ENCODE measurements around the gene LSMEM2.
"Not testable (repeated sequence)": the region's sequence is repeated elsewhere in the genome, so short reads cannot be mapped to it uniquely, and the experiment has no call there.

LSMEM2 gene

GRCh38 chr3:50300681-50301254 is 21.9 kb downstream of the LSMEM2 start:
- FAIRE-seq, result no peak

DNA sequence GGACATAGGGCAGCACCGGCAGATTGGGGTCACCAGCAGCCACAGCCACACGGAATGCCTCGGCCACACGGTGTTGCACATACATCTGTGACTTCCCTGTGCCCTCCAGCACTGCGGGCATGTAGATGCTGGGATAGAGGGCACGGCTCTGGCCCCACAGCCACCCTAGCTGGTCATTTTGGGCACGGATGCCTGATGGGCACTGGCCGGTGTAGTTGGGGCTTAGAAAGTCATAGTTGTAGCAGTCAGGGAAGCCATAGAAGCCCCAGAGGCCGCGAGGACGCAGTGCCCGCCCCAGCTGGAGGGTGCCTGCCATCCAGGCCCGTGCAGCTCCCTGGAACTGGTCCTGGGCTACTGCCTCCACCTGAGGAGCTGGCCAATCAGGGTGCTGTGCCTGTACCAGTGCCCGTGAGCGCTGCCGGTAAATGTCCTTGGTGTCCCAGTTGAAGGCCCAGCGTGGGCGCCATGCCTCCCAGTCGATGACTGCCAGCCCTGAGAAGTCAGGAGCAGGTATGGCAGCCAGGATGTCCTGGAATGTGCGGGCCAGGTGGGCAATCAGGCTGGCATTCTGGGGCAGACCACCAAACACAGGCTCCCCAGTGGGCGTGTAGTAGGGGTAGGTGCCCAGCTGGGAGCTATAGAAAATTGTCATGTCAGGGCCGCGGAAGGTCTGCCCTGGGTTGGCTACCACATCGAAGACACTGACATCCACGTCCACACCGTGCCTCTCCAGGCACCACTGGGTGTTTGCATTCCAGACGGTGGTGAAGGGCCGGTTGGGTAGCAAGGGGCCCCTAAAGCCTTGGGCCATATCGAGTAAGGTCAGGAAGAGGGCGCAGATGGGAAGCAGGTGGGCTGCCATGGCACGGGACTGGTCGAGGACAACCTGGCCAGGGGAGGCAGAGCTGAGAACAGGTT is 23.5 kb downstream of the LSMEM2 start:
- no peak for FAIRE-seq

DNA sequence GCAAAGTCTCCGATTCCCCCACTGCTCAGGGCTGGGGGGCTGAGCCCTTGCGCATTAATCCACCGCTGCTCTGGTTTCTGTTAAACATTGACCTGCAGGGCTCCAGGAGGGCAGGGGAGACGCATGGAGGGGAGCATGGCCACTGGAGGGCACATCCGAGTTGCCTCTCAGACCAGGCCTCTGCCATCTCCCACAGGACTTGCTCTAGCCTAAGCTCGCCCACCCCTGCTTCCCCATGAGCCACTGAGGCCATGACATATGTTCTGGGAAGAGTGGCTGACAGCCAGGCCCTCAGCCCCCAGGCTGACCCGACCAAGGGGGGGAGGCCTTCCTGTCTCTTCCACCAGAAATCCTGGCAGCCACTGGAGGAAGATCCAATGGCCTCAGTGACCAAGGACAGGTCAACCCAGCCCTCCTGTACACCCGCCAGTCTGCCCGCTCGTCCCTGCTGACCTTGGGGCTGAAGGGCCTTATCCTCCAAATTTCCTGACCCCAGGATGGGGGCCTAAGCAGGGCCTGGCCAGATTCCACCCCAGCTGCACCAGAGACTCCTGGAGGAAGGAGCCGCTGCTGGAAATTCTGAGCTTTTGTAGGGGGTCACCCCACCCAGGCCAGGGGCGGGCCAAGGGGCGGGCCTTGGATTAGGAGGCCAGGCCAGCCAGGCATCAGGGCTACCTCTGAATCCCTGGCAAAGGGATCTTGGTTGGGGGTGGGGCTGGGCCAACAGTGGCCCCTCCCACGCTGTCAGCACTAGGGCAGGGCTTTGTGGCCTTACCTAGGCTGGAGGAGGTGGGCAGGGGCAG is 24.3 kb downstream of the LSMEM2 start, which contains the start of gene HYAL1:
Gene HYAL1 (minus strand): TSS at position 562 of the 803 bp plus-strand sequence. CDS start 618 bp downstream, outside the sequence.
- no peak for FAIRE-seq

DNA sequence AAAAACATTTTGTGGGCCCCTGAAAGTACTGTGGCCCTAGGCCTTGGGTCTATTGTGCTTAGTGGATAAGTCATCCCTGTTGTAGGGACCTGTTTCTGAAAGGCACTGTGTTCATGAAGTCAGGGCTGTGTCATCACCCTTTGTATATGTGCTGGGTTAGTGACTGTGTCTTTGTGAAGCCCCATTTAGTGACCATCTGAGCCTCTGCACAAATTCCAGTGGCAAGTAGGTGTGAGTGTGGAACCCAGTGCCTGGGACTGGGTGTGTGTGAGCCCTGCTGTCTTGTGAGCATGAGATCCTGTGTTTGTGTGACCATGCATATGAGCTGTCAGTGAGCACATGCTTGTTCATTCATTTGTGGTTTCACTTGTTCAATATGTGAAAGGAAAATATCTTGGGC is 25.7 kb downstream of the LSMEM2 start:
- no peak for FAIRE-seq

DNA sequence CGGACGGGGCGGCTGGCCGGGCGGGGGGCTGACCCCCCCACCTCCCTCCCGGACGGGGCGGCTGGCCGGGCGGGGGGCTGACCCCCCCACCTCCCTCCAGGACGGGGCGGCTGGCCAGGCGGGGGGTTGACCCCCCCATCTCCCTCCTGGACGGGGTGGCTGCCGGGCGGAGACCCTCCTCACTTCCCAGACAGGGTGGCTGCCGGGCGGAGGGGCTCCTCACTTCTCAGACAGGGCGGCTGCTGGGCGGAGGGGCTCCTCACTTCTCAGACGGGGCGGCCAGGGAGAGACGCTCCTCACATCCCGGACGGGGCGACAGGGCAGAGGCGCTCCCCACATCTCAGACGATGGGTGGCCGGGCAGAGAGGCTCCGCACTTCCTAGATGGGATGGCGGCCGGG is 33.2 kb downstream of the LSMEM2 start:
- not testable (repeated sequence) for FAIRE-seq

GRCh38 chr3:50314342-50314741 is 35.5 kb downstream of the LSMEM2 start:
- FAIRE-seq, result no peak

- no peak for FAIRE-seq
These were observed 35.9 kb downstream of the LSMEM2 start for GRCh38 chr3:50314816-50315215.

DNA sequence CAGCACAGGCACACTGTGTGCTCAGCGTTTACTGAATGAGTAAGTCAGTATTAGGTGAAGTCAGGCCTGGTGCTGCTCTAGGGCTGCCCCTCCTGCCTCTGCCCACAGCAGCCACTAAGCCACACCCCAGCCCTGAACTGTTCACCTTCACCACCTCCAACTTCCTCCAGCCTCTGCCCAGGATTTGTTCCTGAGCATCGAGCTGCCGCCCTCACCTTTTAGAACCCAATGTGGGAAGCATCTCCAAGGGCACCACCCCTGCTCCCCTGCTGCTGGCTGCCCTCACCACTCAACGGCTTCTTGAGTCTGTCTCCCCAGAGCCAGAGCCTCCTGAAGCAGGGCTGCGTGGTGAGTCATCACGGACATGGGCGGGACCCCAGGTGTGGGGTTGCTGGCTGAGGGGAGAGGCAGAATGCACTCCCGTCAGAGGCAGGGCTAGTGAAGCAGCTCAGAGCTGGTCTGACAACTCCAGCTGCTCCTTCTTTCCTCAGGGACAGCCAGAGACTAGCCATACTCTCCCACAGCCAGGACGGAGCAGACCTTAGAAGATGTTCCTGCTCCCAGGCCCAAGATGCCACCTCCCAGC is 37.9 kb downstream of the LSMEM2 start:
- FAIRE-seq, result no peak

- FAIRE-seq, result no peak
These were observed 38.4 kb downstream of the LSMEM2 start for GRCh38 chr3:50317300-50317699.

GRCh38 chr3:50318163-50318562 is 39.3 kb downstream of the LSMEM2 start:
- no peak for FAIRE-seq

- FAIRE-seq, result no peak
These were observed 39.7 kb downstream of the LSMEM2 start for GRCh38 chr3:50318615-50319014.

DNA sequence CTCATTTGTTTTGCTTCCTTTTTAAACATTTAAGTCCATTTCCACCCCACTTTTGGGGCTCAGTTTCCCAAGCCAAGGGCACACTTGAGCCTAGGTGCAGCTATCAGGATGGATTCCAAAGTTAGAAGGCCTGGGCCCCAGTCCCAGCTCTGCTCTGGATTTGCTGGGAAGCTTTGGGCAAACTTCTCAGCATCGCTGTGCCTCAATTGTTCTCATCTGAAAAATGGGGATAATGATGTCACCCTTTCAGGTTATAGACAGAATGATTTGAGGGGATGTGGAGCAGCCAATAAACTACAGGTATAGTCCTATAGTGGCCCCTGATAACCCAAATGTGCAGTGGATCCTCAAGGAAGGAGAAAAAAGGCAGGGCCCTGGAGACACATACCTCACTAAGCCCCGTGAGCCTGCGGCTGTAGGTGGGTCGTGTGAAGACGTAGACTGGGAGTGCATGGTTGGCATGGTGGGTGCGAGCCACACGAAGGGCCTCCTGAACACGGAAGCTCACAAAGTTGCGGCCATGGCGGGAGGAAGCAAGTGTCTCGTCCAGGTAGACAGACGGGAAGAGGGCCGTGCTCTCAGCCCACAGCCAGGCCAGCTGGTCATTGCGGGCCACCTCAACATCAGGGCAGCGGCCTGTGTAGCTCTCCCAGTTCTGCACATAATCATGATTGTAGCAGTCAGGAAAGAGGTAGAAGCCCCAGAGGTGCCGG is 40.5 kb downstream of the LSMEM2 start:
- no peak for FAIRE-seq

GRCh38 chr3:50319894-50320625 is 41.2 kb downstream of the LSMEM2 start:
- FAIRE-seq, result no peak

- no peak for FAIRE-seq
These were observed 42.0 kb downstream of the LSMEM2 start for GRCh38 chr3:50320853-50321335.

- no peak for FAIRE-seq
These were observed 42.6 kb downstream of the LSMEM2 start for GRCh38 chr3:50321336-50322114.

GRCh38 chr3:50322115-50322385 is 43.2 kb downstream of the LSMEM2 start:
- FAIRE-seq, result no peak

DNA sequence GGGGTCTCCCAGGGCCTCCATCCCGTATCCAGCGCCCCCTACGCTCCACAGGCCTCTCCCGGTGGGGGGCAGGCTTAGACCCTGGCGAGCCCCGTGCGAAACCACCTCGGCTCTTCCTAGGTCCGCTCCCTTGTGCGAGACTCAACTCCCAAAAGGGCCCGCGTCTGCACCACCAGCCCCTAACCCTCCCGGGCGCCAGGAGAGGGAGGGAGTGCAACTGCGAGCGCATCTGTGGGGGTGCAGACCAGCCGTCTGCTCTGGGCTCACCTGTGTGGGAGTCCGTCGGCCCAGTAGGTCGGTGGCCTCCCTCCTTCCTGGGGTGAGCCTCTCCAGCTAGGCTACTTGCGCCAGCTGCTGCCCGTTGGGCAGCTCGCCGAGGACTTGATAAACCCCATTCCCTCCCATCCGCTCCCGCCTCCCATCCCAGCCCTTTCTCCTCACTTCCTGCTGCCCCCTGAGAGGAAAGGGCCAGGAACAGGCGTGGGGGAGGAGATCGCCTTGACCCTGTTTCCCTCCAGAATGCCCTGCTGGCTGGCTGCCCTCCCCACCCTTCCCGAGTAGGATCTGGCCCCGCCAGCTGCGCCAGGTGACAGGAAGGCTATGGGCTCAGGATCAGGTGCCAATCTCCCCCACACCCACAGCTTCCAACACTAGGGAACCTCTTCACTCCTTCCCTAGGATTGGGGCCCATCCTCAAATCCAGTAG is 43.7 kb downstream of the LSMEM2 start, which contains the start of gene HYAL2:
Gene HYAL2 (minus strand): TSS at position 360 of the 706 bp plus-strand sequence. CDS start 2,256 bp downstream, outside the sequence.
- no peak for FAIRE-seq

GRCh38 chr3:50323092-50323600 is 44.3 kb downstream of the LSMEM2 start:
- FAIRE-seq, result no peak

GRCh38 chr3:50323614-50324199 is 44.8 kb downstream of the LSMEM2 start:
- no peak for FAIRE-seq
